ENCODE data around the gene FAM228A. TPM values are rescaled to one million over a fixed set of nuclear protein-coding genes. Genes with fewer than 3 reads are reported as not detected.

FAM228A gene
- total RNA-seq, 1 donor, result 1.4 TPM

GRCh38 chr2:24159708-24160107 is 15.1 kb upstream of the FAM228A start:
- Histone ChIP-seq H3K4me1 (ENCODE audit: insufficient read depth, low read length) (no peaks in the 10 kb centered on the region), H3K27ac (ENCODE audit: low read depth, low read length) (no peak overlapping the region), H3K79me2 (ENCODE audit: insufficient read depth, low read length) (no peaks in the 10 kb centered on the region), H3K4me2 (ENCODE audit: insufficient read depth, low read length) (no peak overlapping the region), H3K4me3 (ENCODE audit: insufficient read depth, low read length) (no peak overlapping the region), H3K9me3 (ENCODE audit: low read depth, low read length) (no peaks in the 10 kb centered on the region), H3K36me3 (ENCODE audit: insufficient read depth, low read length) (no peaks in the 10 kb centered on the region), H4K20me1 (ENCODE audit: insufficient read depth, low read length) (no peaks in the 10 kb centered on the region), H2AFZ (ENCODE audit: low read length) (no peak overlapping the region), H3K27me3 (ENCODE audit: insufficient read depth, low read length) (no peaks in the 10 kb centered on the region)
- TF ChIP-seq CTCF (IDR thresholded peaks at IDR 0.05; ENCODE audit: extremely low read depth, low read depth, low read length), result no peak
- DNase-seq (ENCODE audit: insufficient read length, low spot score, missing footprints), result no peak

GRCh38 chr2:24160761-24161160 is 14.1 kb upstream of the FAM228A start:
- TF ChIP-seq CTCF (IDR thresholded peaks at IDR 0.05; ENCODE audit: extremely low read depth, low read depth, low read length), result no peak
- Histone ChIP-seq H3K4me1 (ENCODE audit: insufficient read depth, low read length) (no peaks in the 10 kb centered on the region), H2AFZ (ENCODE audit: low read length) (no peak overlapping the region), H3K27ac (ENCODE audit: low read depth, low read length) (no peak overlapping the region), H3K79me2 (ENCODE audit: insufficient read depth, low read length) (no peaks in the 10 kb centered on the region), H4K20me1 (ENCODE audit: insufficient read depth, low read length) (no peaks in the 10 kb centered on the region), H3K27me3 (ENCODE audit: insufficient read depth, low read length) (no peaks in the 10 kb centered on the region), H3K36me3 (ENCODE audit: insufficient read depth, low read length) (no peaks in the 10 kb centered on the region), H3K4me3 (ENCODE audit: insufficient read depth, low read length) (no peak overlapping the region), H3K9me3 (ENCODE audit: low read depth, low read length) (no peaks in the 10 kb centered on the region), H3K4me2 (ENCODE audit: insufficient read depth, low read length) (no peak overlapping the region)
- DNase-seq (ENCODE audit: insufficient read length, low spot score, missing footprints), result no peak

- no peak overlapping the region for H2AFZ ChIP-seq (ENCODE audit: low read length)
- H3K27ac ChIP-seq (ENCODE audit: low read depth, low read length), result no peak overlapping the region
- no peaks in the 10 kb centered on the region for H3K4me1 ChIP-seq (ENCODE audit: insufficient read depth, low read length)
- no peaks in the 10 kb centered on the region for H3K27me3 ChIP-seq (ENCODE audit: insufficient read depth, low read length)
- no peak overlapping the region for H3K4me3 ChIP-seq (ENCODE audit: insufficient read depth, low read length)
- no peaks in the 10 kb centered on the region for H3K79me2 ChIP-seq (ENCODE audit: insufficient read depth, low read length)
- no peaks in the 10 kb centered on the region for H4K20me1 ChIP-seq (ENCODE audit: insufficient read depth, low read length)
- DNase-seq (ENCODE audit: insufficient read length, low spot score, missing footprints), result no peak
- H3K9me3 ChIP-seq (ENCODE audit: low read depth, low read length), result no peaks in the 10 kb centered on the region
- H3K4me2 ChIP-seq (ENCODE audit: insufficient read depth, low read length), result no peak overlapping the region
- H3K36me3 ChIP-seq (ENCODE audit: insufficient read depth, low read length), result no peaks in the 10 kb centered on the region
- TF ChIP-seq CTCF (IDR thresholded peaks at IDR 0.05; ENCODE audit: extremely low read depth, low read depth, low read length), result no peak
Observed at GRCh38 chr2:24162494-24162893, 12.4 kb upstream of the FAM228A start.

GRCh38 chr2:24163186-24163585 is 11.7 kb upstream of the FAM228A start:
- Histone ChIP-seq H4K20me1 (ENCODE audit: insufficient read depth, low read length) (no peaks in the 10 kb centered on the region), H3K36me3 (ENCODE audit: insufficient read depth, low read length) (no peaks in the 10 kb centered on the region), H3K9me3 (ENCODE audit: low read depth, low read length) (no peaks in the 10 kb centered on the region), H2AFZ (ENCODE audit: low read length) (no peak overlapping the region), H3K4me1 (ENCODE audit: insufficient read depth, low read length) (no peaks in the 10 kb centered on the region), H3K27ac (ENCODE audit: low read depth, low read length) (no peak overlapping the region), H3K27me3 (ENCODE audit: insufficient read depth, low read length) (no peaks in the 10 kb centered on the region), H3K79me2 (ENCODE audit: insufficient read depth, low read length) (no peaks in the 10 kb centered on the region), H3K4me2 (ENCODE audit: insufficient read depth, low read length) (no peak overlapping the region), H3K4me3 (ENCODE audit: insufficient read depth, low read length) (no peak overlapping the region)
- TF ChIP-seq CTCF (IDR thresholded peaks at IDR 0.05; ENCODE audit: extremely low read depth, low read depth, low read length), result no peak
- DNase-seq (ENCODE audit: insufficient read length, low spot score, missing footprints), result no peak

Measured in osteoblast (primary cell).